HUDEP-2 (cell line): ENCODE measurements around the gene XPOT.

Source experiments
- DNase-seq, 76 experiments: peaks; one replicate each; lab custom pipeline; 2025; ENCODE audit not compliant: unreplicated experiment in 76 of 76; lab: John Stamatoyannopoulos, UW

XPOT gene

GRCh38 chr12:64466178-64466577, 62.0 kb downstream of the XPOT start:
- no peak for DNase-seq

GRCh38 chr12:64468966-64469365, 64.8 kb downstream of the XPOT start:
- no peak for DNase-seq

- no peak for DNase-seq
Measured at GRCh38 chr12:64469455-64470142, 65.4 kb downstream of the XPOT start.

- DNase-seq, result no peak
Measured at GRCh38 chr12:64470495-64470894, 66.3 kb downstream of the XPOT start.

- DNase-seq, result no peak
Measured at GRCh38 chr12:64473176-64473575, 69.0 kb downstream of the XPOT start.

GRCh38 chr12:64475518-64475917, 71.3 kb downstream of the XPOT start:
- no peak for DNase-seq

GRCh38 chr12:64476844-64477243, 72.7 kb downstream of the XPOT start:
- no peak for DNase-seq

- DNase-seq, result no peak
Measured at GRCh38 chr12:64478661-64479060, 74.5 kb downstream of the XPOT start.

GRCh38 chr12:64480148-64480547, 76.0 kb downstream of the XPOT start:
- DNase-seq, result no peak

- DNase-seq, result no peak
Measured at GRCh38 chr12:64486657-64487056, 82.5 kb downstream of the XPOT start.

- no peak for DNase-seq
Measured at GRCh38 chr12:64491718-64492117, 87.5 kb downstream of the XPOT start.

- no peak for DNase-seq
Measured at GRCh38 chr12:64493513-64493912, 89.3 kb downstream of the XPOT start.

- DNase-seq, result no peak
Measured at GRCh38 chr12:64494998-64495729, 91.0 kb downstream of the XPOT start.

GRCh38 chr12:64496839-64497400, 92.7 kb downstream of the XPOT start:
- no peak for DNase-seq

GRCh38 chr12:64497484-64497883, 93.3 kb downstream of the XPOT start:
- no peak for DNase-seq

GRCh38 chr12:64497903-64498302, 93.7 kb downstream of the XPOT start:
- DNase-seq, result no peak

- no peak for DNase-seq
Measured at GRCh38 chr12:64500394-64500793, 96.2 kb downstream of the XPOT start.
